GM12878 (cell line): Measurements from ENCODE around the gene TBC1D9B. TPM values are rescaled to one million over a fixed set of nuclear protein-coding genes. Genes with fewer than 3 reads are reported as not detected.

Experiments
- BACH1 ChIP-seq: fragments of 450-650 bp; IDR thresholded peaks from 2 replicates; pipeline ENCODE4 v1.6.1; 2017; ENCODE audit warnings: mild to moderate bottlenecking, borderline replicate concordance
- BHLHE40 ChIP-seq, 2 experiments: fragments of 450-650 bp in 1 of 2; IDR thresholded peaks; 2 replicates each; pipeline ENCODE4 v1.6.1; 2011 to 2017; ENCODE audit warnings: low read depth in 2 of 2, borderline replicate concordance in 1 of 2, improper control_type of control experiment in 1 of 2, low read length in 1 of 2, mild to moderate bottlenecking in 1 of 2
- DPF2 ChIP-seq: fragments of 450-650 bp; IDR thresholded peaks from 2 replicates; pipeline ENCODE4 v1.6.1; 2017; ENCODE audit warnings: mild to moderate bottlenecking
- EED ChIP-seq: sonication (generic); IDR thresholded peaks from 2 replicates; pipeline ENCODE4 v1.6.1; 2016; ENCODE audit warnings: antibody characterized with exemption, low read depth
- EP300 ChIP-seq, 2 experiments: fragments of 150-350 bp in 1 of 2; IDR thresholded peaks; 2 replicates each; pipeline ENCODE4 v1.6.1; 2011 to 2012; ENCODE audit warnings: low read depth in 2 of 2, low read length in 2 of 2, borderline replicate concordance in 1 of 2, improper control_type of control experiment in 1 of 2, inconsistent platforms in 1 of 2; ENCODE audit not compliant: control insufficient read depth in 1 of 2
- EZH2 ChIP-seq: IDR thresholded peaks from 2 replicates; pipeline ENCODE4 v1.6.1; 2012; ENCODE audit warnings: low read depth, mild to moderate bottlenecking, control low read depth, inconsistent platforms, low read length, borderline replicate concordance; ENCODE audit not compliant: control insufficient read depth
- HDAC2 ChIP-seq: fragments of 200-600 bp; sonication (generic); IDR thresholded peaks from 2 replicates; pipeline ENCODE4 v1.6.1; 2017
- IKZF2 ChIP-seq, 2 experiments: fragments of 450-650 bp; IDR thresholded peaks; 2 replicates each; pipeline ENCODE4 v1.6.1; 2017; ENCODE audit warnings: mild to moderate bottlenecking in 2 of 2, moderate library complexity in 2 of 2
- KLF5 ChIP-seq: fragments of 450-650 bp; IDR thresholded peaks from 2 replicates; pipeline ENCODE4 v1.6.1; 2014; ENCODE audit warnings: mild to moderate bottlenecking; ENCODE audit not compliant: partially characterized antibody
- LARP7 ChIP-seq: fragments of 450-650 bp; IDR thresholded peaks from 2 replicates; pipeline ENCODE4 v1.6.1; 2017; ENCODE audit warnings: mild to moderate bottlenecking
- MTA2 ChIP-seq: fragments of 450-650 bp; IDR thresholded peaks from 2 replicates; pipeline ENCODE4 v1.6.1; 2016; ENCODE audit warnings: low read depth, mild to moderate bottlenecking, moderate library complexity
- MXI1 ChIP-seq: fragments of 150-350 bp; IDR thresholded peaks from 2 replicates; pipeline ENCODE4 v1.6.1; 2011; ENCODE audit warnings: low read depth, mild to moderate bottlenecking, inconsistent platforms, low read length, improper control_type of control experiment
- NBN ChIP-seq: fragments of 450-650 bp; IDR thresholded peaks from 2 replicates; pipeline ENCODE4 v1.6.1; 2016
- PAX5 ChIP-seq: IDR thresholded peaks from 2 replicates; pipeline ENCODE4 v1.6.1; 2011; ENCODE audit warnings: low read depth, low read length, borderline replicate concordance
- PML ChIP-seq: IDR thresholded peaks from 2 replicates; pipeline ENCODE4 v1.6.1; 2012; ENCODE audit warnings: low read length, inconsistent platforms
- POLR2A ChIP-seq: IDR thresholded peaks from 2 replicates; pipeline ENCODE4 v1.6.1; 2011; ENCODE audit warnings: low read depth, mild to moderate bottlenecking, low read length
- SIN3A ChIP-seq: IDR thresholded peaks from 2 replicates; pipeline ENCODE4 v1.6.1; 2012; ENCODE audit warnings: low read depth, low read length, improper control_type of control experiment
- USF1 ChIP-seq: IDR thresholded peaks from 2 replicates; pipeline ENCODE4 v1.6.1; 2011; ENCODE audit warnings: borderline replicate concordance, low read depth, mild to moderate bottlenecking, moderate library complexity, mixed read lengths, low read length; ENCODE audit not compliant: insufficient read depth; ENCODE audit errors: extremely low read length
- YBX1 ChIP-seq: fragments of 450-650 bp; IDR thresholded peaks from 2 replicates; pipeline ENCODE4 v1.6.1; 2016; ENCODE audit warnings: antibody characterized with exemption
- ZBTB4 ChIP-seq: fragments of 450-650 bp; formaldehyde crosslinking; IDR thresholded peaks from 2 replicates; pipeline ENCODE4 v1.4.0; 2022; ENCODE audit warnings: mild to moderate bottlenecking, moderate library complexity
- ZNF592 ChIP-seq: fragments of 450-650 bp; IDR thresholded peaks from 2 replicates; pipeline ENCODE4 v1.6.1; 2017; ENCODE audit warnings: mild to moderate bottlenecking, moderate library complexity
- polyA plus RNA-seq, 11 experiments: library from polyadenylated mRNA; depleted of rRNA in 4 of 11; unstranded in 6 of 11; stranded (reverse) in 5 of 11; fragments of >200 nt; fragmentation: Nextera tagmentation in 4 of 11; fragmentation: Illumina TruSeq in 1 of 11; extraction: Ambion mirVana in 4 of 11; extraction: Trizol in 1 of 11; gene quantifications; 1 replicate in 1 of 11; 2 replicates in 10 of 11; pipeline versions ENCODE4 v1.2.1 to v1.2.3, GENCODE V29; 2011 to 2016; ENCODE audit warnings: inconsistent platforms in 2 of 11, missing spikeins in 2 of 11, low read depth in 1 of 11
- total RNA-seq, 4 experiments: library from RNA; depleted of rRNA in 3 of 4; stranded (reverse); fragments of >200 nt in 3 of 4; fragmentation: Illumina TruSeq in 1 of 4; extraction: Trizol in 1 of 4; gene quantifications; 2 replicates each; pipeline versions ENCODE4 v1.2.1 to v1.2.3, GENCODE V29; 2013 to 2021

The TBC1D9B gene
- total and polyA plus RNA-seq, 10 of the 15 experiments (the other 5 are each of a cell fraction or from before 2014, with no cell fraction given): 4.0 to 74.2 (median 34.6) TPM

GRCh38 chr5:179819296-179820126 is 88.2 kb downstream of the TBC1D9B start (continued):
- TF ChIP-seq LARP7 (peak; percentile 20; the same call in 1 of the 2 replicates), BACH1 (peak; percentile 99), EED (0 out of 2 replicates have a peak, but pooled peaks have one; percentile 22), IKZF2 (IDR thresholded peaks at IDR 0.05) (peak; percentile 59 to 72; a peak in 3 of 4 replicates), PAX5 (peak; percentile 88), USF1 (peak; percentile 76), PML (no peak), KLF5 (peak; percentile 21), EZH2 (no peak), MTA2 (peak; percentile 36; the same call in 1 of the 2 replicates), BHLHE40 (IDR thresholded peaks at IDR 0.05; ENCODE audit: borderline replicate concordance in 1 of 2, low read depth in 2 of 2, low read length in 1 of 2) (peak; percentile 59 to 76; a peak in 2 of 4 replicates), POLR2A (peak; percentile 2; the same call in 1 of the 2 replicates), SIN3A (peak; percentile 28), MXI1 (peak; percentile 69), NBN (peak; percentile 6; the same call in 1 of the 2 replicates), YBX1 (no peak), DPF2 (peak; percentile 74), ZBTB4 (peak; percentile 71), ZNF592 (peak; percentile 93), EP300 (IDR thresholded peaks at IDR 0.05; ENCODE audit: borderline replicate concordance in 1 of 2, control insufficient read depth in 1 of 2, low read depth in 2 of 2, low read length in 2 of 2) (peak in 1 of 2 experiments; percentile 12; a peak in 1 of 4 replicates), HDAC2 (no peak)
- TF ChIP-seq, all 136 proteins: peak for 24
